Measurements from ENCODE around the gene SVIL.

DNA sequence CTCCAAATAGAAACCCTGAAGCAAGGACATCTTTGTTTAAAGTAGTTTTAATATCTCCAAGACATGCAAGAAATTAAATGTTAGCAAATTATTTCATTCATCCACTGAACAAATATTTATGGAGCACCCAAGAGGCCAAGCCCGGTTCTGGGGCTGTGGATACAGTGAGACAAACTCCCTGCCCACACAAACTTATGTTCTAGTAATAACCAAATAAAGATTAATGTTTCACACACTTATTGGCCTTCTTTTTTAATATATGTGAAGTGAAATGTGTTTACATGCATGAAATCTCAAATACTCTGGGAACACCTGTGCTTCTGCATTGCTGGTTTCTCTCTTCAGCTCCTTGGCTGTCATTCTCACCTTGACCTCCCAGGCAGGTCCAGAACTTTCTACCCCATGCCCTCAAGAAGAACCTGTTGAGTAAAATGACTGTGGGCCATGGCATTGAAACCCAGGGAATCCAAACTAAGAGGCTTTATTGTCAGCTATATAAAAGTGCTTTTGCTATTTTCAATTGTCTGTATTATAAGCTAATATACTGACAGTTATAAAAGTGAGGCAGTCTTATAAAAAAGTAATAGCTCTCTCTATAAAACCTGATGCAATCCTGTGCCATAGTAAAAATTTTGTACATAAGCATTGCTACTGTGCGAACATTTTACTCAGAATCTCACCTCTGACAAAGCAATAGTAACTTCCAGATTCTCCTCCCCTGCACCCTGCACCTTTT, 43.7 kb downstream of the SVIL start:
- TF ChIP-seq CTCF (conservative IDR thresholded peaks at IDR 0.05; ENCODE audit: low read length) (0 out of 2 replicates have a peak, but pooled peaks have one; percentile 19), EZH2phosphoT487 (IDR thresholded peaks at IDR 0.05; ENCODE audit: borderline replicate concordance) (no peak)
